ENCODE measurements around the gene ABI3BP.

DNA sequence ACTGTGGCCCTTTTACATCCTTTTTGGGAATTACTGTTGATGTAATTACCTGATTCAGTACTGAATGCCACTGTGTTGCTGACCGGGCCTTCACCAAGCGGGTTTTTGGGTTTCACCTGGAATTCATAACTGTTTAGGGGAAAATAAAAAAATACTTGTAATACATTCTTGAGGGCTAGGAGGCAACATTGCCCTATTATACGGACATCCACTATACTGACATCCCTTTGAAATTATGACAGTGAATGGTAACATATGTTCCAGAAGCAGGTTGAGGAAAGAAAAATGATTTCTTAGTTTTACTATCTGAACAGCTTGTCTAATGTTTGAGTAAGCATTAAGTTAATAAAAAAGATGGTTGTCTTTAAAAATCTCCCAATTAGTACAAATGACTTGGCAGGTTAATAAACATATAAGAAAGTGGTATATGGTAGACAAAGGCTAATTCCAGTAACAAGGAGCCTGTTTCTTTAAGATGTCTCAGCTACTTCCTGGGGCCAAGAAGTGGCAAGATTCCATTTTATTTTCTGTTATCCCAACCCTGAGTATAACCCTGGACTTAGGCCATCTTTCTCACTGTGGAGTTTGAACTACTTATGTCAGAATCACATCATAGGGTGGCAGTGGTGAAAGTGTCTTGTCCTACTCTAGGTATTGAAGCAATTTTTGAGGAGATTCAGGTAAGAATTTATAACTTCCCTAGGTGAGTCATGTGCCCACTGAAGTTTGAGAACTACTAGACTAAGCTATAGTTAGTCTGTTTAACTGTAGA lies 238.5 kb downstream of the ABI3BP start:
- TF ChIP-seq, protein P1, sequence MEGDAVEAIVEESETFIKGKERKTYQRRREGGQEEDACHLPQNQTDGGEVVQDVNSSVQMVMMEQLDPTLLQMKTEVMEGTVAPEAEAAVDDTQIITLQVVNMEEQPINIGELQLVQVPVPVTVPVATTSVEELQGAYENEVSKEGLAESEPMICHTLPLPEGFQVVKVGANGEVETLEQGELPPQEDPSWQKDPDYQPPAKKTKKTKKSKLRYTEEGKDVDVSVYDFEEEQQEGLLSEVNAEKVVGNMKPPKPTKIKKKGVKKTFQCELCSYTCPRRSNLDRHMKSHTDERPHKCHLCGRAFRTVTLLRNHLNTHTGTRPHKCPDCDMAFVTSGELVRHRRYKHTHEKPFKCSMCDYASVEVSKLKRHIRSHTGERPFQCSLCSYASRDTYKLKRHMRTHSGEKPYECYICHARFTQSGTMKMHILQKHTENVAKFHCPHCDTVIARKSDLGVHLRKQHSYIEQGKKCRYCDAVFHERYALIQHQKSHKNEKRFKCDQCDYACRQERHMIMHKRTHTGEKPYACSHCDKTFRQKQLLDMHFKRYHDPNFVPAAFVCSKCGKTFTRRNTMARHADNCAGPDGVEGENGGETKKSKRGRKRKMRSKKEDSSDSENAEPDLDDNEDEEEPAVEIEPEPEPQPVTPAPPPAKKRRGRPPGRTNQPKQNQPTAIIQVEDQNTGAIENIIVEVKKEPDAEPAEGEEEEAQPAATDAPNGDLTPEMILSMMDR (conservative IDR thresholded peaks at IDR 0.05; ENCODE audit: low read depth in 2 of 2): no peak
- TF ChIP-seq POLR2AphosphoS5 (IDR thresholded peaks at IDR 0.05; ENCODE audit: low read depth): no peak
- TF ChIP-seq EZH2phosphoT487 (IDR thresholded peaks at IDR 0.05; ENCODE audit: unreplicated experiment): no peak
- no peak for TF ChIP-seq EZH2 (IDR thresholded peaks at IDR 0.05; ENCODE audit: low read depth, unreplicated experiment)
- no peak for TF ChIP-seq JUNB (IDR thresholded peaks at IDR 0.05; ENCODE audit: unreplicated experiment)
- TF ChIP-seq, protein P2, sequence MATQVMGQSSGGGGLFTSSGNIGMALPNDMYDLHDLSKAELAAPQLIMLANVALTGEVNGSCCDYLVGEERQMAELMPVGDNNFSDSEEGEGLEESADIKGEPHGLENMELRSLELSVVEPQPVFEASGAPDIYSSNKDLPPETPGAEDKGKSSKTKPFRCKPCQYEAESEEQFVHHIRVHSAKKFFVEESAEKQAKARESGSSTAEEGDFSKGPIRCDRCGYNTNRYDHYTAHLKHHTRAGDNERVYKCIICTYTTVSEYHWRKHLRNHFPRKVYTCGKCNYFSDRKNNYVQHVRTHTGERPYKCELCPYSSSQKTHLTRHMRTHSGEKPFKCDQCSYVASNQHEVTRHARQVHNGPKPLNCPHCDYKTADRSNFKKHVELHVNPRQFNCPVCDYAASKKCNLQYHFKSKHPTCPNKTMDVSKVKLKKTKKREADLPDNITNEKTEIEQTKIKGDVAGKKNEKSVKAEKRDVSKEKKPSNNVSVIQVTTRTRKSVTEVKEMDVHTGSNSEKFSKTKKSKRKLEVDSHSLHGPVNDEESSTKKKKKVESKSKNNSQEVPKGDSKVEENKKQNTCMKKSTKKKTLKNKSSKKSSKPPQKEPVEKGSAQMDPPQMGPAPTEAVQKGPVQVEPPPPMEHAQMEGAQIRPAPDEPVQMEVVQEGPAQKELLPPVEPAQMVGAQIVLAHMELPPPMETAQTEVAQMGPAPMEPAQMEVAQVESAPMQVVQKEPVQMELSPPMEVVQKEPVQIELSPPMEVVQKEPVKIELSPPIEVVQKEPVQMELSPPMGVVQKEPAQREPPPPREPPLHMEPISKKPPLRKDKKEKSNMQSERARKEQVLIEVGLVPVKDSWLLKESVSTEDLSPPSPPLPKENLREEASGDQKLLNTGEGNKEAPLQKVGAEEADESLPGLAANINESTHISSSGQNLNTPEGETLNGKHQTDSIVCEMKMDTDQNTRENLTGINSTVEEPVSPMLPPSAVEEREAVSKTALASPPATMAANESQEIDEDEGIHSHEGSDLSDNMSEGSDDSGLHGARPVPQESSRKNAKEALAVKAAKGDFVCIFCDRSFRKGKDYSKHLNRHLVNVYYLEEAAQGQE (IDR thresholded peaks at IDR 0.05; ENCODE audit: unreplicated experiment): no peak
- TF ChIP-seq, protein P3, sequence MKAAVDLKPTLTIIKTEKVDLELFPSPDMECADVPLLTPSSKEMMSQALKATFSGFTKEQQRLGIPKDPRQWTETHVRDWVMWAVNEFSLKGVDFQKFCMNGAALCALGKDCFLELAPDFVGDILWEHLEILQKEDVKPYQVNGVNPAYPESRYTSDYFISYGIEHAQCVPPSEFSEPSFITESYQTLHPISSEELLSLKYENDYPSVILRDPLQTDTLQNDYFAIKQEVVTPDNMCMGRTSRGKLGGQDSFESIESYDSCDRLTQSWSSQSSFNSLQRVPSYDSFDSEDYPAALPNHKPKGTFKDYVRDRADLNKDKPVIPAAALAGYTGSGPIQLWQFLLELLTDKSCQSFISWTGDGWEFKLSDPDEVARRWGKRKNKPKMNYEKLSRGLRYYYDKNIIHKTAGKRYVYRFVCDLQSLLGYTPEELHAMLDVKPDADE (IDR thresholded peaks at IDR 0.05): no peak
- no peak for TF ChIP-seq CREB1 (CRISPR knock-in tag; IDR thresholded peaks at IDR 0.05; ENCODE audit: low read depth)
- TF ChIP-seq ZNF114 (CRISPR knock-in tag; IDR thresholded peaks at IDR 0.05): no peak
- TF ChIP-seq, protein P4, sequence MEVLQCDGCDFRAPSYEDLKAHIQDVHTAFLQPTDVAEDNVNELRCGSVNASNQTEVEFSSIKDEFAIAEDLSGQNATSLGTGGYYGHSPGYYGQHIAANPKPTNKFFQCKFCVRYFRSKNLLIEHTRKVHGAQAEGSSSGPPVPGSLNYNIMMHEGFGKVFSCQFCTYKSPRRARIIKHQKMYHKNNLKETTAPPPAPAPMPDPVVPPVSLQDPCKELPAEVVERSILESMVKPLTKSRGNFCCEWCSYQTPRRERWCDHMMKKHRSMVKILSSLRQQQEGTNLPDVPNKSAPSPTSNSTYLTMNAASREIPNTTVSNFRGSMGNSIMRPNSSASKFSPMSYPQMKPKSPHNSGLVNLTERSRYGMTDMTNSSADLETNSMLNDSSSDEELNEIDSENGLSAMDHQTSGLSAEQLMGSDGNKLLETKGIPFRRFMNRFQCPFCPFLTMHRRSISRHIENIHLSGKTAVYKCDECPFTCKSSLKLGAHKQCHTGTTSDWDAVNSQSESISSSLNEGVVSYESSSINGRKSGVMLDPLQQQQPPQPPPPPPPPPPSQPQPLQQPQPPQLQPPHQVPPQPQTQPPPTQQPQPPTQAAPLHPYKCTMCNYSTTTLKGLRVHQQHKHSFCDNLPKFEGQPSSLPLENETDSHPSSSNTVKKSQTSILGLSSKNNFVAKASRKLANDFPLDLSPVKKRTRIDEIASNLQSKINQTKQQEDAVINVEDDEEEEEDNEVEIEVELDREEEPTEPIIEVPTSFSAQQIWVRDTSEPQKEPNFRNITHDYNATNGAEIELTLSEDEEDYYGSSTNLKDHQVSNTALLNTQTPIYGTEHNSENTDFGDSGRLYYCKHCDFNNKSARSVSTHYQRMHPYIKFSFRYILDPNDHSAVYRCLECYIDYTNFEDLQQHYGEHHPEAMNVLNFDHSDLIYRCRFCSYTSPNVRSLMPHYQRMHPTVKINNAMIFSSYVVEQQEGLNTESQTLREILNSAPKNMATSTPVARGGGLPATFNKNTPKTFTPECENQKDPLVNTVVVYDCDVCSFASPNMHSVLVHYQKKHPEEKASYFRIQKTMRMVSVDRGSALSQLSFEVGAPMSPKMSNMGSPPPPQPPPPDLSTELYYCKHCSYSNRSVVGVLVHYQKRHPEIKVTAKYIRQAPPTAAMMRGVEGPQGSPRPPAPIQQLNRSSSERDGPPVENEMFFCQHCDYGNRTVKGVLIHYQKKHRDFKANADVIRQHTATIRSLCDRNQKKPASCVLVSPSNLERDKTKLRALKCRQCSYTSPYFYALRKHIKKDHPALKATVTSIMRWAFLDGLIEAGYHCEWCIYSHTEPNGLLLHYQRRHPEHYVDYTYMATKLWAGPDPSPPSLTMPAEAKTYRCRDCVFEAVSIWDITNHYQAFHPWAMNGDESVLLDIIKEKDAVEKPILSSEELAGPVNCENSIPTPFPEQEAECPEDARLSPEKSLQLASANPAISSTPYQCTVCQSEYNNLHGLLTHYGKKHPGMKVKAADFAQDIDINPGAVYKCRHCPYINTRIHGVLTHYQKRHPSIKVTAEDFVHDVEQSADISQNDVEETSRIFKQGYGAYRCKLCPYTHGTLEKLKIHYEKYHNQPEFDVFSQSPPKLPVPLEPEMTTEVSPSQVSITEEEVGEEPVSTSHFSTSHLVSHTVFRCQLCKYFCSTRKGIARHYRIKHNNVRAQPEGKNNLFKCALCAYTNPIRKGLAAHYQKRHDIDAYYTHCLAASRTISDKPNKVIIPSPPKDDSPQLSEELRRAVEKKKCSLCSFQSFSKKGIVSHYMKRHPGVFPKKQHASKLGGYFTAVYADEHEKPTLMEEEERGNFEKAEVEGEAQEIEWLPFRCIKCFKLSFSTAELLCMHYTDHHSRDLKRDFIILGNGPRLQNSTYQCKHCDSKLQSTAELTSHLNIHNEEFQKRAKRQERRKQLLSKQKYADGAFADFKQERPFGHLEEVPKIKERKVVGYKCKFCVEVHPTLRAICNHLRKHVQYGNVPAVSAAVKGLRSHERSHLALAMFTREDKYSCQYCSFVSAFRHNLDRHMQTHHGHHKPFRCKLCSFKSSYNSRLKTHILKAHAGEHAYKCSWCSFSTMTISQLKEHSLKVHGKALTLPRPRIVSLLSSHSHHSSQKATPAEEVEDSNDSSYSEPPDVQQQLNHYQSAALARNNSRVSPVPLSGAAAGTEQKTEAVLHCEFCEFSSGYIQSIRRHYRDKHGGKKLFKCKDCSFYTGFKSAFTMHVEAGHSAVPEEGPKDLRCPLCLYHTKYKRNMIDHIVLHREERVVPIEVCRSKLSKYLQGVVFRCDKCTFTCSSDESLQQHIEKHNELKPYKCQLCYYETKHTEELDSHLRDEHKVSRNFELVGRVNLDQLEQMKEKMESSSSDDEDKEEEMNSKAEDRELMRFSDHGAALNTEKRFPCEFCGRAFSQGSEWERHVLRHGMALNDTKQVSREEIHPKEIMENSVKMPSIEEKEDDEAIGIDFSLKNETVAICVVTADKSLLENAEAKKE (CRISPR knock-in tag; IDR thresholded peaks at IDR 0.05): no peak
- no peak for TF ChIP-seq STAT1 (IDR thresholded peaks at IDR 0.05; ENCODE audit: unreplicated experiment)
- no peak for TF ChIP-seq ZNF331 (CRISPR knock-in tag; IDR thresholded peaks at IDR 0.05; ENCODE audit: low read depth)
- TF ChIP-seq NANOG (IDR thresholded peaks at IDR 0.05; ENCODE audit: borderline replicate concordance): no peak

Measured in GM23338 (cell line).